ENCODE data around the gene POLR1A.

POLR1A gene

DNA sequence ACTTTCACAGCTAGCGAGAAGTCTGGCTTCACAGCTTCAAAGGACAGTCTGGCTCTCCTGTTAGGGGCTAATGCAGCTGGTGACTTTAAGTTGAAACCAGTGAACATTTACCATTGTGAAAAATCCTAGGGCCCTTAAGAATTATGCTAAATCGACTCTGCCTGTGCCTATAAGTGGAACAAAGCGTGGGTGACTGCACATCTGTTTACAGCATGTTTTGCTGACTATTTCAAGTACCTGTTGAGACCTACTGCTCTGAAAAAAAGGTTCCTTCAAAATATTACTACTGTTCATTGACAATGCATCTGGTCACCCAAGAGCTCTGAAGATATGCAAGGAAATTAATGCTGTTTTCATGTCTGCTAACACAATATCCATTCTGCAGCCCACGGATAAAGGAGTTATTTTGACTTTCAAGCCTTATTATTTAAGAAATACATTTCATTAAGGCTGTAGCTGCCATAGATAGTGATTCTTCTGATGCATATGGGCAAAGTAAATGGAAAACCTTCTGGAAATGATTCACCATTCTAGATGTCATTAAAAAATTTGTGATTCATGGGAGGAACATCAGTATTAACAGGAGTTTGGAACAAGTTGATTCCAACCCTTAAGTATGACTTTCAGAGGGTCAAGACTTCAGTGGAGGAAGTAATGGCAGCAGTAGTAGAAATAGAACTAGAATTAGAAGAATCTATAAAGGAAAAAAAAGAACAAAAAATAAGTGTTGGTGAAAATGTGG lies 48.9 kb downstream of the POLR1A start:
- DNase-seq = no peak

DNA sequence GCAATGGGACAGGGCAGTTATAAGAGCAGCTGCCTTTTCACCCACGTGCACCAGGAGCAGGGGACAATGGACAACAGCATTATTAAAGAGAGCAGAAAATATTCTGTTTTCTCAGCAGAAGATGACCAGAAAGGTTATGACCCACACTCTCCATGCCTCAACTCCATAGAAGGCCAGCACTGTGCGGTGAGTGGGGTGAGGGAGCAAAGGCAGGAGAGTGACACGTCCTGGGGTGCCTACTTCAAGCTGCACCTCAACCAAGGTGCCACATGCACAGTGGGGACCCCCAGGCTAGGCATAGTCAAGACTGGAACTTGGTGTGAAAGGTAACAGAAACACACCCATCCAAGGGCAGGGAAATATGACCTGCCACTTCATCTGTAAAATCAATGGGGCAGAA lies 50.4 kb downstream of the POLR1A start:
- no peak for DNase-seq

DNA sequence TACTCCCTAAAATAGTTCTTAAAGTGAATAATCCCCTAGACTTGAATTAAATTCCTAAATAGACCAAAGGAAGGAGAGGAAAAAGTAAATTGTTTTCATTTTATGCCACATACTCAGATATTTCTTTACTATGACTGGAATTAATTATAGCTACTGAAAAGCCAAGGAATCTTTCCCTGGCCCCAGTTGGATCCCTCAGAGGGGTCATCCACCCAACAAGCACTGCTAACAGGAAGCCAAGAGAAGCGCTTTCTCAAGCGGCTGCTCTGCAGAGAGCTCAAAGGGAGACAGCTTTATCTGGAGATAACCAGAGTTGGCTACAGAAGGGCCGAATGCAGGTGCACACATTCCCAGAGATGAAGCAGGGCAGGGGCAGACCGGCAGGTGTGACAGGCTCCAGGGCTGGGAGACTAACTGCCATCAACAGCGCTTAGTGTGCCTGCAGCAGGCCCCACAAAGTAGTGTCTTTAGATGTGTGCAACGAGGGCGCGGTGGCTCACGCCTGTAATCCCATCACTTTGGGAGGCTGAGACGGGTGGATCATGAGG lies 51.1 kb downstream of the POLR1A start:
- no peak for DNase-seq

DNA sequence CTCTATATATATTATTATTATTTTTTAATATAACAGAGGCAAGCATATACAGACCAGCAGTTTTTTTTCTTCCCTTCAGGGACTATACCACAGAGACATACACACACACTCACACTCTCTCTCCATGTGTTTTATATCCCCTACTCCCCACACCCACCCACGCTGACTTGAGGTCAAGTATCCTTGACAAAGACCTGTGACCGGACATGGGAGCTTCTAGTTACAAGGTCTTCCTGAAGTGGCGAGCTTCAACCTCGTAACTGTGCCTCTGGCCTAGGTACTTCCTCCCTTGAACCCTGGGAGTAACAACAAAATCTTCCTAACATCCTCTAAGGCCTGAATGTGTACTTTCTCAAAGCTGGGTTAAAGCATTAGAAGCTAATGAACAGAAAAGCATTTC lies 52.5 kb downstream of the POLR1A start:
- no peak for DNase-seq

DNA sequence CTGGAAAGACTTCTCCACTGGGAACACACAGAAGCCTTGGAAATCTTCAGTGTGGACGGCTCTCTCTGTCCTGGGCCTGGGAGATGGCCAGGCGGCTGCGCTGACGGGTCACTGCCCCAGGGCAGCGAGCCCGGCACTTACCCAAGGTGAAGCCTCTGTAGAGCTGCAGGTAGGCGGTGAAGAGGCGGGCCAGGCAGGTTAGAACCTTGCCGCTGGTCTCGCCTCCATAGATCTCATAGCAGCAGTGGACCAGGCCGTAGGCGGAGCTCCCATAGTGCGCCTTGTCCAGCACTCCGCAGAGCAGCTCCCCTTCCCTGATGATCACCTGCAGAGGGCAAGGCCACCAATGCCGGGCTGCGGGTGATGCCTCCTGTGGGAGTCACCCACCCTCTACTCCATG lies 53.0 kb downstream of the POLR1A start:
- no peak for DNase-seq

DNA sequence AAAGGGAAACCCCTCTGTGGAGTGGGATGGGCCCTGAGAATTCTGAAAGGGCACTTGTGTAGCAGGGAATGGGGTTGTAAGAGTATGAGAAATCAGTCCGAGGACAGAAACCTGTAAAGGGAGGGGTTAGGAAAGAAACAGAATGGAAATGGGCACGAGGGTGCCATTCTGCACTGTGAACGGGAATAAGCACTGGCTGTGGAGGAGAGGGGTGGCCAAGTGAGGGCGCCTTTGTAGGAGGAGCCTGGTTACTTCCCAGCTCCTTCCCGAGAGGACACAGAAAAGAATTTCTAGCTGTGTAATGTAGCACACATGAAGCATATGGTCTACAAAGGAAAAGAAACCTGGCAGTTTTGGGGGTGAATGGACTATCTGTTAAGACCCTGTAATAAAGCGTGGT lies 53.4 kb downstream of the POLR1A start:
- DNase-seq = no peak

DNA sequence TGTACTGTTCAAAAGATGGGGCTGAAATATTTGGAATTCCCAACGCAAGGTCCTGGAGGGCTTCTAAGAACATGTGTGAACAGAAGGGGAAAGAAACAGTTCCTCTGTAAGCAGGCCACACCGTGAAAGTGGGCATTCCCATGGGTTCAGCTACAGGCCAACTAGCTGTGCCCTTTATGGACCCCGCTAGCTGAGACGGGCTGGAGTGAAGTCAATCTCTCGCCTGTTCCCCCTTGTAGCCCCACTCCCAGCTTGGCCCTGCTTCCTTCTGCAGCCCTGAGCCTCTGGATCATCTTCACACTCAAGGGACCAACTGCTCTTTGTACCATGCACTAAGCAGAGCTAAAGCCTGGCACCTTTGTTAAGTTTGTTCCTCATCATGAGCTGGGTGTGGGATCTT lies 55.4 kb downstream of the POLR1A start:
- no peak for DNase-seq

DNA sequence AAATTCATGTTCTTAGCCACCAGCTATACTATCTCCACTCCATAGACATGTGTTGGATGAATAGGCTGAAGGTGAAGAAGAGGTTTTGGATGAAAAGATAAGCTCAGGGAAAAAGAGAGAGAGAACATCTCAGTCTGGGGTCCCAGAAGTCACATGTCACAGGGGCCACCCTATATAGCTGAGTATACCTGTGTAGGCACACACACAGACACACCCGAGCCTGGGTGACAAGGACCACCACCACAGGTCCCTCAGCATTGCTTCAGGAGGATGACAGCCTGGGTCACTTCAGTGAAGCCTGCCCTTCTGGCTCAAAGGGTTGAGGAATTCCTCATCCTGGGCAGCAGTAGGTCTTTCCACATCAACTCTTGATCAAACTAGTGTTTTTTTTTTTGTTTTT lies 56.2 kb downstream of the POLR1A start:
- DNase-seq = no peak

DNA sequence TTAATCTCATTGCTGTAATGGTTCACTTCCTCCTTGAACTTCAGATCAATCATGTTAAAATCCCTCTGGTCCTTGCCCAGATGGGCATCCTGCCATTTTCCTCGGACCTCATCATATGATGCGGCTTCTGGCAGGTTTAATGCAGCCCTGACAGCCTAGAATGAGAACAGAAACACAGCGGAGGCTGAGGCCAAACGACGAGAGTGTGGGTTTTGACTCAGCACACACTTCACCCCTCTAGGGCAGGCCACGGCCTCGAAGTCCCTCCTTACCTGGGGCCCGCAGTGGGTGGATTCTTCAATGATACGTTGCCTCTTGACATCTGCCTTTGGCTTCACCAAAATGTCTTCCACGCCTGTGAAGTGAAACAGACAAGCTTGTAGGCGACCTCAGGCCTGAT lies 56.8 kb downstream of the POLR1A start:
- DNase-seq = no peak

DNA sequence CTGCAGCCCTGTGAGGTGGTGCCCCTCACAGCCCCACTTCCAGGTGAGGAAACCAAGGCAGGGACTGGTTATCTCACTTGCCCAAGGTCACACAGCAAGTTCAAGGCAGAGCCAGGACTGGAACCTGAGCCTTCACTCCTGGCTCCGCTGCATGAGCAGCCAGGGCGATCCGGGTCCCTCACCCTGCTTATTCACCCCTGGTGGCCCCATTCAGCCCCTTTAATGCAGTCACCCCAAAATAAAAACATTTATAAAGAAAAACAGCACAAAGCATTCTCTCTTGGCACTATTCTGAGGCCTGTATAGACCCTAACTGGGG lies 57.3 kb downstream of the POLR1A start:
- DNase-seq = no peak

DNA sequence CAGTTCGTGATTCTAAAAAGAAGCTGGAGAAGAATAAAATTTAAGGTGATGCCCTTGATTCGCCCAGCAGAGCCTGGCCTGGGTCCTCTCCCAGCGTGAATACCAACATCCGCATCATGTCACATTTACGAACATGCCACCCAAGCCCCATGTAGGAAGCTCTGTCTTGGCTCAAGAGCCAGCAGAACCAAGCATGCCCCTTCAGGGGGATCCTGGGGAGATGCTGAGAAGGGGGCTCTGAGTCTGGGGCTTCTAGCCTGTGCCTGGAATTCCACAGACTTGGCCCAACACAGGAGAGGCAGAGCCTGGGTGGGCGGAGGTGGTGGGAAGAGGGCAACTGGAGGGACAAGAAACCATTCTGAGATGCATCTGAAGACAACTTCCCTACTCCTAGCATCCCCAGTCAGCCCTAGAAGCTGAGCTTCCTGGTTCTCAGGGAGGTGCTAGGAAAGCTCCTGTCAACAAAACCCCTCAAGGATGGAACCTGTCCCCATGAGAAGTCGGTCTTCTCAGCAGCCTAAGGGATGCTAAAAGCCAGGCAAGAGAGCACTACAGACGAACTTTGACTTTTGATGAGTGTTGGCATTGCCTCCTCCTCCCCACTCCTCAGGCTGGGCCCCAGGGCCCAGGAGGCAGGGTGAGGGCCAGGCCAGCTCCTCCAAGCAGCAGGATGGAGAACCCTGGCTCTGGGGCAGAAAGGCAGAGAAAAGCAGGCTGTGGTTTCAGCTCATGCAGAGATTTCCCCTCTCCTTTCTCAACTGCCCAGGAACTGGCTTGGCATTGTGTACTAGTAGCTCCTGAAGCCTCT lies 57.9 kb downstream of the POLR1A start:
- DNase-seq = no peak

DNA sequence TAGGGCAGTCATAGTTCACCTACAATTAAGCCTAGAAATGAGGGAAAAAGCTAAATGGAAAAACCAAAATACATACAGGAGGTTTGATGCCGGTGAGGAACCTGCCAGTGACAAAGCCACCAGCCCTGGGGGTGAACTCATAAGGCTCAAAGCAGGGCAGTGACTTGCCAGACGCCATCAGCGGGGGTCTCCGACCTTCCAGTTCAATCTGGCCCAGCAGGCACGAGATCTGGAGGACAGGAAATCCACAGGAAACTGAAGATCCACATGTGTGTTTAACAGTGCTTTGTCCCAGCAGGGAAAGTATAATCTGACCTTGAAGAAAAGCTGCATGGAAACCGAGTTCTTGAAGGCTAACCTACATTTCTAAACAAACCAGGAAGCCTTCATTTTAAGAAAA lies 60.1 kb downstream of the POLR1A start:
- no peak for DNase-seq

DNA sequence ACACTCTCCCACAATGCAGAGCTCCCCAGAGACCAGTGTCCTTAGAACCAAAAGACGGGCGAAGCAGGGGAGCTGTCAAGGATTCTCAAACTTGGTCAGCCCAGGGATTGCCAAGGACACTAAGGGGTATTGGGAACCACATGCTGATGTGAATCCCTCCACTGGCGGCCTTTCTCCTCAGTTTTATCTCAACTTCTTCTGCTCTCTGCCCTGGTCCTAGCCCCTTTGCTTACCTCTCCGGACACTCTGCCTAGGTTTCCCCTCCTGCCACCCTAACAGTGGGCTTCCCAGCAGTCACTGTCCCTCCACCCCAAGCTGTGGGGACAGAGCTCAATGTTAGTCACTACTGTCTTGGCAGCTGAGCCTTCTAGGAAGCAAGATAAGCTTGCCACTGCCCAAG lies 61.1 kb downstream of the POLR1A start:
- no peak for DNase-seq

DNA sequence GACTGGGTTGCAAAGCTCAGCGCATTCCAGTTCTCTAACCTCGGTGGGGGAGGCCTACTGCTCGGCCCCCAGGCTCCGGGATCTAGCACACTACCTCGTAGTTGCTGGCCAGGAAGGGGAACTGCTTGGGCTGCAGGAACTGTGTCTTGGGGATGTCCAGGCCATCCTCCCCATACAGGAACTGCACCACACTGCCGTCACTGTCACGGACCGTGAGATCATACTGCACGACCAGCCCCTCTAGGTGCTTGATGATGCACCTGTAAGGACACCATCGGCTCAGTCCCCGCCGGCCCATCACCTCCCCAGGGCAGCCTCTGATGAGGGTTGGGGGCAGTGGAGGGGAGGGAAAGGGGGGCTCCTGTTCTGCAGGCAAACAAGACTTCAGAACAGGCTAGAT lies 61.6 kb downstream of the POLR1A start:
- no peak for DNase-seq

DNA sequence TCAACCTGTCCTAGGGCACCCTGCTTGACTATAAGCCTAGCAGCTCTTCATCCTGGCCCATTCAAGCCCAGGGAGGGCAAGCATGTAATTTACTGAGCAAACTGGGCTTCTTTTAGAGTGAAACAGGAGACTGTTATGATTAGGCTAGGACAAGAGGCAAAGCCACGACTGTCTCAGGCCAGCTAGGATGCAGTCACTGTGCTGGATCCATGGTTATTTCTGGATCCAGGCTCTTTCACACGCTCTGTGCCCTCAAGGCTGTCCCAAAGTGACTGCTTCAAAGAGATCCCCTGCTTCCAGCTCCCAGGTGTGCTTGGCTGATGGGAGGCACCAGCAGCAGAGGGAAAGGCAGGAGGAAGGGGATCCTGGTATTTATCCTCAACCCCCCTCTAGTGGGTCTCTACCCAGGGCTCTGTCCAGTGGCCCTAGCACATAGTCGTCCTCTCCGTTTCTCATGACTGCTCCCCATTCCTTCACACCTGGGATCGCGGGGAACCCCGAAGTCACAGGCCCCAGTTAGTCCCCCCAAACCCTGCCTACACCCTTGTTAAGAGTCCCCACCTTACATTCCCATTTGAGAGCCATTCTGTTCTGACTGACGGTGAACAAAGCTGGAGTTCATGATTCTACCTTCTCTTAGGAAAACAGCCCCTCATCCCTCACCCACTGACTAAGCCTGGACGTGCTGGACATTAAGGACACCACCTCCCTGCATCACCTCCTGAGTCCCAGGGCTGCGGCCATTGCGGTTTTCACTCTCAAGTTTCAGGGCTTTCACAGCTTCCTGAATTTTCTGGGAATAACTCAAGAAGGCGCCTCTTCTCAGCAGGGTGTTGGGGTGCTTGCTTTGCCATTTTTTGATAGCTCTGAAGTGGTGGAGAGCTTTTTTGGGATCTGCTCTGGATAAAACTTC lies 63.2 kb downstream of the POLR1A start:
- DNase-seq = no peak

DNA sequence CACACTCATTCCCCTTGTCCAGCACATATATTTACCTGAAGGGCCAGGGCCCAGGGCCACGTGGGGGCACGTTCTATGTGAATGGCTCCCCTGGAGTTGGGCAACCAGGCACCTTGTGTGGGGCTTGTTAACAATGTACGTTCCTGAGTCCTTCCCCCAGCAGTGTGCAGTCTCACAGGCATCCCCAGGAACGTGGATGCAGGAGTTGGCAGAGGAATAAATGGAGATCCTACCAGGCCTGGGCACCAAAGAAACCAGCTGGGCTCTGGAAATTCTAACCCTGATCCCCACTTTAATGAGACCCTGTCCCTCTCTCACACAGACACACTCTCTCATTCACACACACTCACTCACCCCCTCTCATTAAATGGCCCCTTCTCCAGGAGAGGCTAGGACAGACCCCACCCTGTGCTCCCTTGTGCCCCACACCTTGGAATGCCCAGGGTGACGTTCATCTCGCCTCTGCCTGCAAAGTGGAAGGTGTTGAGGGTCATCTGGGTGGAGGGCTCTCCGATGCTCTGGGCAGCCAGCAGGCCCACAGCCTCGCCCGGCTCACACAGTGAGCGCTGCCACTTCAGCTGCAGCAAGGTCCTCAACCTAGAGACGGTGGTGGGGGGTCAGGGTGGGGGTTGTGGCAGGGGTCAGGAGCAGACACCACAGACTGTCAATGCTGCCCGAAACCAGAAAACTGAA lies 65.6 kb downstream of the POLR1A start:
- no peak for DNase-seq

DNA sequence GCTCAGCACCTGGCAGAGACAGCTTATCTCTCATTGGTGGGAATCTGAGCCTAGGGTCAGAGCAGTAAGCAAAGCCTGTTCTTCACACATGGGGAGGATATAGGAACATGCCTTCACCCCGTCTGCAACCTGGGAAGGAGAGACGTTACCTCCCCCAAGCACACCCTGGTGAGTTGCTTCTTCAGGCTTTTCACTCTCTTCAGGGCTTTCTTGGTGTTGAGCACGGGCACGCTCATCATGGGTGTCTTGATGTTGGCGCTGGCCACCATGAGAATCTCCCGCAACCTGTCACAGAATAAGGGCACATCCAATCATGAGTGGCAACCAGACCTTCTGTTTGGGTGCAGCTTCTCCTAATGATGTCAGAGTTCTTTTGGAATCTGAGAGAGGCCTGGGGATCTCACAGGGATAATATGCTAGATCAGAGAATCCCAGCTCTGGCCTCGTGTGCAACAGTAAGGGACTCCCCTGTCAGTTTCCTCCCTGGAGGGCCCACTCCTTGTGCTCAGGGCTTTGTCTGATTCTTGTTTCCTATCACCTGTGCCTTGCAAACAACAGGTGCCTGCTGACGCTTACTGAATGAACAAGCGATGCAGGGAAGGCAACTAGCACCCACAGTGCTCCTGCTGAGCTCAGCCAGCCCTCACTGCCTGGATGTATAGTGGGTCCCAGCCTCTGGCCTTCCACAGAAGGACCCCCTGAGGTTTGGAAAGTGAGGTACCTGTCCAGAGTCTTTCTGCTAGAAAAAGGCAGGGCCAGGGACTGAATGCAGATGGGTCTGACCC lies 66.3 kb downstream of the POLR1A start:
- DNase-seq = no peak

DNA sequence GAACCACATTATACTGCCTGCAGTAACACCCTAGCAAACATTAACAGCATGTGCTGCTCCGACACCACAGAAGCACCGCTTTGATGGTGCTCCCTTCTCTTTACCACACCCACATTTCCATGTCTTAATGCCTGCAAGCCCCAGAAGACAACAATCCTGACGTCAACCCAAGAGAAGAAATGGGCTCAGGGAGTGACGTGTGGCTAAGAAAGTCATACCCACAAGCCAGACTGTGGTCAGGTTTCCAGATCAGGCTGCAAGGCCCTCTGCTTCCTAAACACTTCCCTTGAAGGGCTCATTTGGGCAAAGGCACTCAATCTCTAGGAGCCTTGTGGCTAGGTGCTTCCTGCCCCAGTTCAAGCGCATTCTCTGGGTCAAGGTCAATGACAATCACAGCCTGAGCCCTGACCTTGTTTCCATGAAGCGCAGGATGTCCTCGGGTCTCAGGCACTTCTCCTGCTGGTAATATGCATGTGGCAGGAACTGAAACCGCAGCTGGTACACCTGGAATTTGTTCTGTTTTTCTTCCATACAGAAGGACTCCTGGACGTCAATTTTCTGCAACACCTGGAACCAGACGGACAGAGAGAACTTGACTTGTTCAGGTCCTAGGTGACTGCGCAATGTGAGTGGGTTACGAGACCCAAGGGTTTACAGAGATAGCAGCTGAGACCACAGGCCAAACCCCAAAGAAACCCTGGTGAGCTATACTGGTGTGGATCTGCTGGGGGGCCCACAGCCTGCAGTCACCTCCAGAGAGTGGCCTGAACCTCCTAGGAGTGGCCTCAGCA lies 67.2 kb downstream of the POLR1A start:
- DNase-seq = no peak

DNA sequence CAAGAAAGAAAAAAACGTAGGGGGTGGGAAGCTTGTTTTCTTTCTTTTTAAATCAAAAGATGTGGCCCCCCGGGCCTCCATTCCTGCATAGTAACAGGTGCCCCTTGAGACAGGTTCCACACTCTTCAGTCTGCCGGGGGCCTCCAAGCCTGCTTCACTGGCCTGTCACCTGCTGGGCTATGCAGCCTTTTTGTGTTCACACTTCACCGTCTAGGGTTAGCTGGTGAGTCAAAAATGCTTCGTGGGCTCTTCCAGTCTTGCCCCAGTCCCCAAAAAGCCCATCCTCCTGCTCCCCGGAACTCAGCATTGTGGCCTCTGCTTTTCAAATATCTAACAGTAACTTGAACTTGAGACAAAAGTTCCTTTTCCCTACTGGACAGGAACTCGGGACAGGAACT lies 67.9 kb downstream of the POLR1A start:
- no peak for DNase-seq

DNA sequence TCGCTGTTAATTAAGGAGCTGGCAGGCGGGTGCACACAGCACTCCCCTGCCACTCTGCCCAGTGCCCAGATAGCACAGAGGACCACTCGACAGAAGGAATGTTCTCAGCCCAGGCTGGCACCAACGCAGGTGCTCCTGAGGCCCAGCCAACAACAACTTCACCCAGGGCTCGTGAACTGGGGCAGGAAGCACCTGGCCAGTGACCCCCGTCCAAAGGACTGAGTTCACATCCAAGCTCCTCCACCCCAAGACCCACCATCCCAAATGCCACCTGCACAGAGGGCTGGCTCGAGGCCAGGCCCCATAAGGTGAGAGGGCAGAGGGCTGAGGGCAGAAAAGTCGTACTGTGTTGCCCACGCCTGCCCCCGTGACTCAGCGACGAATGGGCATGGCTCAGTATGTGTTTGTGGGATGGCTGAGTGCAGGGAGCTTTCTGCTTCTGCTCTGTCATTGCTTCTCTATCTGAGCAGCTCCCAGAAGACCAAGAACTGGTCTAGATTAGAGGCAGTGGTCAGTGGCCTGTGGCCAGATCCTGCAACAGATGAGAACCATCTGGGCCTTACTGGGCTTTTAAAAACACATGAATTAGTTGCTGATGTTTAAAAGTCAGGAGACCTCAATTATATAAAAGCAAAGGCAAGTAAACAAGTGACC lies 68.4 kb downstream of the POLR1A start:
- no peak for DNase-seq

Data from NCI-H526 (cell line).